Endothelial cell of umbilical vein (primary cell): Measurements from ENCODE around the gene TRIML2. TPM values are rescaled to one million over a fixed set of nuclear protein-coding genes. Genes with fewer than 3 reads are reported as not detected.

Experiments
- BruUV-seq: library from RNA; stranded (reverse); fragments of 400-500 nt; replicated peaks from 2 replicates; lab custom pipeline; 2021; lab: Mats Ljungman, UMichigan
- CTCF ChIA-PET: fragments of 300-600, 350-600 bp; sonication (Branson Sonifier 250); formaldehyde crosslinking; loops from one replicate; lab custom pipeline; 2021; ENCODE audit warnings: antibody characterized with exemption, inconsistent platforms; lab: Charles Lee
- POLR2A ChIA-PET: fragments of 300-600, 350-600 bp; sonication (Branson Sonifier 250); formaldehyde crosslinking; loops from one replicate; lab custom pipeline; 2021; ENCODE audit warnings: antibody characterized with exemption, inconsistent platforms; lab: Charles Lee
- DNase-seq: peaks from one replicate; pipeline ENCODE4 v3.0.0-alpha.2; 2011; ENCODE audit warnings: low read depth, low spot score
- FAIRE-seq: peaks from 2 replicates; lab custom pipeline; 2011; peaks lifted over from hg19 to GRCh38; lab: Jason Lieb, UNC
- H2AFZ ChIP-seq: 2 replicates; pipeline ENCODE4 v1.6.0; 2012; ENCODE audit warnings: low read depth, low read length, control low read depth, inconsistent platforms
- H3K27ac ChIP-seq: 2 replicates; pipeline ENCODE4 v1.5.1; 2011; ENCODE audit warnings: low read depth, mild to moderate bottlenecking, control low read depth, low read length, moderate library complexity; ENCODE audit not compliant: insufficient read depth
- H3K27me3 ChIP-seq, 2 experiments: 2 replicates each; pipeline versions ENCODE4 v1.6.0 to v1.6.1; 2011; ENCODE audit warnings: low read length in 2 of 2, mixed read lengths in 1 of 2; ENCODE audit not compliant: control insufficient read depth in 2 of 2, insufficient read depth in 2 of 2
- H3K36me3 ChIP-seq, 2 experiments: 2 replicates in 1 of 2; 3 replicates in 1 of 2; pipeline ENCODE4 v1.5.1; 2011; ENCODE audit warnings: low read length in 2 of 2, mild to moderate bottlenecking in 1 of 2, moderate library complexity in 1 of 2; ENCODE audit not compliant: control insufficient read depth in 2 of 2, insufficient read depth in 2 of 2; ENCODE audit errors: extremely low read depth in 1 of 2
- H3K4me1 ChIP-seq: 3 replicates; pipeline ENCODE4 v1.5.1; 2011; ENCODE audit warnings: mild to moderate bottlenecking, low read length; ENCODE audit not compliant: control insufficient read depth, insufficient read depth; ENCODE audit errors: extremely low read depth
- H3K4me2 ChIP-seq: 2 replicates; pipeline ENCODE4 v1.6.1; 2011; ENCODE audit warnings: low read length, control low read depth, mixed read lengths; ENCODE audit not compliant: insufficient read depth
- H3K4me3 ChIP-seq, 3 experiments: fragments of 200-600 bp in 1 of 3; sonication (generic), shearing (Covaris generic) in 1 of 3; replicated peaks in 1 of 3; 2 replicates each; pipeline ENCODE4 v1.5.1; 2011 to 2016; ENCODE audit warnings: control low read depth in 3 of 3, low read length in 3 of 3, mild to moderate bottlenecking in 2 of 3, inconsistent platforms in 1 of 3, low read depth in 1 of 3, moderate library complexity in 1 of 3; ENCODE audit not compliant: insufficient read depth in 1 of 3
- H3K79me2 ChIP-seq: 2 replicates; pipeline ENCODE4 v1.6.0; 2012; ENCODE audit warnings: low read length, inconsistent platforms; ENCODE audit not compliant: control insufficient read depth, insufficient read depth
- H3K9ac ChIP-seq: replicated peaks from 2 replicates; pipeline ENCODE3; 2011; ENCODE audit warnings: low read length, control low read depth; ENCODE audit not compliant: insufficient read depth; ENCODE audit errors: extremely low read depth
- H3K9me1 ChIP-seq: replicated peaks from 3 replicates; pipeline ENCODE4 v1.6.0; 2011; ENCODE audit warnings: mild to moderate bottlenecking, low read length; ENCODE audit not compliant: control insufficient read depth, insufficient read depth; ENCODE audit errors: extremely low read depth
- H3K9me3 ChIP-seq: replicated peaks from 2 replicates; pipeline ENCODE4 v1.5.1; 2012; ENCODE audit warnings: low read length, inconsistent platforms; ENCODE audit not compliant: control insufficient read depth, insufficient read depth
- H4K20me1 ChIP-seq: replicated peaks from 2 replicates; pipeline ENCODE3; 2011; ENCODE audit warnings: mild to moderate bottlenecking, low read length; ENCODE audit not compliant: control insufficient read depth, insufficient read depth; ENCODE audit errors: extremely low read depth
- EZH2 ChIP-seq: IDR thresholded peaks from 2 replicates; pipeline ENCODE4 v1.6.1; 2012; ENCODE audit warnings: borderline replicate concordance, low read depth, mild to moderate bottlenecking, moderate library complexity, low read length, inconsistent platforms; ENCODE audit not compliant: severe bottlenecking
- FOS ChIP-seq: IDR thresholded peaks from 2 replicates; pipeline ENCODE4 v1.6.1; 2011; ENCODE audit warnings: mild to moderate bottlenecking, low read length, moderate library complexity, borderline replicate concordance; ENCODE audit not compliant: insufficient read depth
- GATA2 ChIP-seq: IDR thresholded peaks from 2 replicates; pipeline ENCODE4 v1.7.0; 2011; ENCODE audit warnings: low read depth, mild to moderate bottlenecking, moderate library complexity, mixed read lengths, low read length; ENCODE audit not compliant: insufficient read length, insufficient read depth
- JUN ChIP-seq: IDR thresholded peaks from 2 replicates; pipeline ENCODE4 v1.6.1; 2011; ENCODE audit warnings: borderline replicate concordance, low read depth; ENCODE audit not compliant: insufficient read length, insufficient read depth
- MAX ChIP-seq: IDR thresholded peaks from 2 replicates; pipeline ENCODE4 v1.6.1; 2011; ENCODE audit not compliant: insufficient read depth, insufficient read length
- MYC ChIP-seq: IDR thresholded peaks from one replicate; pipeline ENCODE4 v1.6.1; 2011; ENCODE audit warnings: mild to moderate bottlenecking, low read depth, low read length
- POLR2A ChIP-seq: IDR thresholded peaks from 2 replicates; pipeline ENCODE4 v1.6.1; 2012; ENCODE audit warnings: low read depth, mild to moderate bottlenecking, control low read depth, low read length
- POLR2AphosphoS5 ChIP-seq: IDR thresholded peaks from 2 replicates; pipeline ENCODE4 v1.6.1; 2012; ENCODE audit warnings: low read depth, mild to moderate bottlenecking, control low read depth, low read length, moderate library complexity; ENCODE audit not compliant: insufficient read depth
- dilution Hi-C: fragments of 300-500 bp; cut with MboI; formaldehyde crosslinking; loops from one replicate; pipeline ENCODE4 v1.15.0; 2019; ENCODE audit warnings: low sequenced_read_pairs; ENCODE audit not compliant: extremely low pct_ligation_motif_present
- intact Hi-C: fragments of 100-400 bp; cut with micrococcal nuclease; formaldehyde crosslinking; loops from one replicate; pipeline ENCODE4 v1.10.0; 2022
- polyA plus RNA-seq, 4 experiments: library from polyadenylated mRNA; depleted of rRNA in 3 of 4; stranded (reverse) in 3 of 4; unstranded in 1 of 4; fragments of >200 nt; gene quantifications; 2 replicates each; pipeline versions ENCODE4 v1.2.1 to v1.2.3, GENCODE V29; 2011 to 2012; ENCODE audit warnings: missing spikeins in 1 of 4
- total RNA-seq: library from RNA; stranded (reverse); gene quantifications from 2 replicates; pipeline ENCODE4 v1.2.3, GENCODE V29; 2021
- TF ChIP-seq, protein P1 (sequence below), 2 donors: IDR thresholded peaks; 1 replicate in 1 of 2; 2 replicates in 1 of 2; pipeline ENCODE4 v1.5.1; 2011; ENCODE audit warnings: low read length in 2 of 2, mild to moderate bottlenecking in 2 of 2, moderate library complexity in 2 of 2, control low read depth in 1 of 2, inconsistent platforms in 1 of 2, low read depth in 1 of 2; ENCODE audit not compliant: insufficient read depth in 1 of 2; ENCODE audit errors: extremely low read depth in 1 of 2

TRIML2 gene
- total and polyA plus RNA-seq, 2 donors (not counting 3 experiments of a cell fraction or from before 2014, with no cell fraction given), result 0.15 TPM; not detected in 1

GRCh38 chr4:188082796-188083195, 26.6 kb downstream of the TRIML2 start:
- Histone ChIP-seq H3K4me1 (no peaks in the 10 kb centered on the region), H3K9me1 (no peaks in the 10 kb centered on the region), H3K4me2 (no peak overlapping the region), H3K27ac (no peak overlapping the region), H3K36me3 (no peaks in the 10 kb centered on the region), H2AFZ (no peak overlapping the region), H3K9ac (no peak overlapping the region), H3K79me2 (no peaks in the 10 kb centered on the region), H3K4me3 (no peak overlapping the region), H4K20me1 (no peaks in the 10 kb centered on the region), H3K27me3 (no peaks in the 10 kb centered on the region), H3K9me3 (peaks cover 2% of the 10 kb centered on the region)
- DNase-seq (no peak), FAIRE-seq (no peak)
- BruUV-seq, result no TSS peak
- dilution Hi-C loops, result no loop called here
- POLR2A ChIA-PET, result no interaction called here
- intact Hi-C loops, result no loop called here
- TF ChIP-seq POLR2AphosphoS5 (no peak), POLR2A (no peak), EZH2 (no peak), JUN (no peak), GATA2 (no peak), MYC (no peak), MAX (no peak), FOS (no peak)
- TF ChIP-seq, protein P1, sequence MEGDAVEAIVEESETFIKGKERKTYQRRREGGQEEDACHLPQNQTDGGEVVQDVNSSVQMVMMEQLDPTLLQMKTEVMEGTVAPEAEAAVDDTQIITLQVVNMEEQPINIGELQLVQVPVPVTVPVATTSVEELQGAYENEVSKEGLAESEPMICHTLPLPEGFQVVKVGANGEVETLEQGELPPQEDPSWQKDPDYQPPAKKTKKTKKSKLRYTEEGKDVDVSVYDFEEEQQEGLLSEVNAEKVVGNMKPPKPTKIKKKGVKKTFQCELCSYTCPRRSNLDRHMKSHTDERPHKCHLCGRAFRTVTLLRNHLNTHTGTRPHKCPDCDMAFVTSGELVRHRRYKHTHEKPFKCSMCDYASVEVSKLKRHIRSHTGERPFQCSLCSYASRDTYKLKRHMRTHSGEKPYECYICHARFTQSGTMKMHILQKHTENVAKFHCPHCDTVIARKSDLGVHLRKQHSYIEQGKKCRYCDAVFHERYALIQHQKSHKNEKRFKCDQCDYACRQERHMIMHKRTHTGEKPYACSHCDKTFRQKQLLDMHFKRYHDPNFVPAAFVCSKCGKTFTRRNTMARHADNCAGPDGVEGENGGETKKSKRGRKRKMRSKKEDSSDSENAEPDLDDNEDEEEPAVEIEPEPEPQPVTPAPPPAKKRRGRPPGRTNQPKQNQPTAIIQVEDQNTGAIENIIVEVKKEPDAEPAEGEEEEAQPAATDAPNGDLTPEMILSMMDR (IDR thresholded peaks at IDR 0.05; ENCODE audit: extremely low read depth in 1 of 2, insufficient read depth in 1 of 2, low read depth in 1 of 2, low read length in 2 of 2), result no peak
- CTCF ChIA-PET, result no interaction called here
